Epithelial cell of esophagus (primary cell): ENCODE measurements around the gene CRTAC1.

Source experiments
- DNase-seq: peaks from one replicate; pipeline ENCODE4 v3.0.0; 2010; ENCODE audit warnings: low read depth
- H3K4me3 ChIP-seq: 2 replicates; pipeline ENCODE4 v1.5.1; 2011; ENCODE audit warnings: mild to moderate bottlenecking, low read length, control low read depth
- TF ChIP-seq, protein P1 (sequence below): IDR thresholded peaks from 2 replicates; pipeline ENCODE4 v1.5.1; 2011; ENCODE audit warnings: low read depth, mild to moderate bottlenecking, low read length, control low read depth, inconsistent platforms; ENCODE audit not compliant: insufficient read depth; ENCODE audit errors: missing control alignments

Gene CRTAC1

DNA sequence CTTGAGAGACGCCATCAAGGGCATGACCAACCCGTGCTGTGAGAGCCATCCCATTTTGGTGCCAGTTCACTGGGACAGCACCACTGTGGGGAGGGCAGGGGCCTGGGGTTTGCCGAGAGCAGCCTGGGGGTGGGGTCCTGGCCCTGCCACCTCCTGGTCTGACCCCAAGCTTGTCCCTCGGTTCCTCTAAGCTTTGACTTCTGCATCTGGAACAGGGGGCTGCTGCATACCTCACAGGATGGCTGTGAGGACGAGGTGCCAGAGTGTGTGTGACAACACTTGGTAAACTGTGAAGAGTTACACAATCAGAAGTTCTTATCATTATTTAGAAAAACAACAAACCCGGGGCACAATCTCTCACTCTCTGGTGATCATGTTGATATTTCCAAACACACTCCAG is 89.9 kb downstream of the CRTAC1 start:
- no peak overlapping the region for H3K4me3 ChIP-seq
- DNase-seq, result no peak
- TF ChIP-seq, protein P1, sequence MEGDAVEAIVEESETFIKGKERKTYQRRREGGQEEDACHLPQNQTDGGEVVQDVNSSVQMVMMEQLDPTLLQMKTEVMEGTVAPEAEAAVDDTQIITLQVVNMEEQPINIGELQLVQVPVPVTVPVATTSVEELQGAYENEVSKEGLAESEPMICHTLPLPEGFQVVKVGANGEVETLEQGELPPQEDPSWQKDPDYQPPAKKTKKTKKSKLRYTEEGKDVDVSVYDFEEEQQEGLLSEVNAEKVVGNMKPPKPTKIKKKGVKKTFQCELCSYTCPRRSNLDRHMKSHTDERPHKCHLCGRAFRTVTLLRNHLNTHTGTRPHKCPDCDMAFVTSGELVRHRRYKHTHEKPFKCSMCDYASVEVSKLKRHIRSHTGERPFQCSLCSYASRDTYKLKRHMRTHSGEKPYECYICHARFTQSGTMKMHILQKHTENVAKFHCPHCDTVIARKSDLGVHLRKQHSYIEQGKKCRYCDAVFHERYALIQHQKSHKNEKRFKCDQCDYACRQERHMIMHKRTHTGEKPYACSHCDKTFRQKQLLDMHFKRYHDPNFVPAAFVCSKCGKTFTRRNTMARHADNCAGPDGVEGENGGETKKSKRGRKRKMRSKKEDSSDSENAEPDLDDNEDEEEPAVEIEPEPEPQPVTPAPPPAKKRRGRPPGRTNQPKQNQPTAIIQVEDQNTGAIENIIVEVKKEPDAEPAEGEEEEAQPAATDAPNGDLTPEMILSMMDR, result no peak

DNA sequence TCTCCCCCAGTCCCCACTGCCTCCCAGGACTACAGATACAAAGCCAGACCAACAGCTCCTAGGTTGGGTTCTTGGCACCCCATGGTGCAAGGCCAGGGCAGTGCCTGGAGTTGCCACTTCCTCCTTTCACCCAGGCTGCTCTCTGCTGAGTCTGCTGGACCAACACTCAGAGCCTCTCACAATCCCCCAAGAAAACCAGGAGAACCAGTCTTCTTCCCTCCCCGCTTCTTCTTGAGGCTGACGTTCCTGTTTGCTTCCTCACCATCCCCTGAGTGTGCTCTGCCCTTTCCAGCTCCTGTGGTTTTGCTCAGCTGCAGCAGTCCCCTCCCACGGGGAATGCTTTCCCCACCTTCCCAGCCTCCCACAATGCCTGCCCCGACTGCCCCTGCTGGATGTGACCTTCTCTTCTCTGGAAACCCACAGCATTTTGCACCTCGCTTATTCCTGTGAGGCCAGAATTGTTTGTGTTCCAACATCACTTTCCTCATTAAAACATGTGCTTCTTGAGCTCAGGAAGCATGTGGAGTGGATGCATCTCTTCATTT is 90.9 kb downstream of the CRTAC1 start:
- no peak overlapping the region for H3K4me3 ChIP-seq
- TF ChIP-seq, protein P1, result no peak
- peak; percentile 42 for DNase-seq

DNA sequence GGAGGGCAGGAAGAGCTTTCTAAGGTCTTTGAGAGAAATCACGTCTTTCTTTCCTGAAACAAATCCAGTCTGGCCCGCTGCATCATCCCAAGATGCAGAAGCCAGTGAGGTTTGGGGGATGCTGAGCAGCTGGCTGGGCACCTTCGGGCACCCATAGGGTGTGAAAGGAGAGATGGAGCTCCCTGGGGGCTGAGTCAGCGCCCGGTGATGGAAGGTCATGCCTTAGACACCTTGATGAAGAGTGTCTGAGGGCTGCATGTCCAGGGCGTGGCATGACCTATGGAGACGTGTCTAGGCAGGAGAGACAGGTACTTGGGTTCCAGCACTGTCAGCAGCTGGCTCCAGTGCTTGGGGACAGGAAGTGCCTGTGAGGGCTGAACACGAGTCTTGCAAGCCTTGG is 92.5 kb downstream of the CRTAC1 start:
- DNase-seq, result no peak
- TF ChIP-seq, protein P1, result no peak
- no peak overlapping the region for H3K4me3 ChIP-seq

DNA sequence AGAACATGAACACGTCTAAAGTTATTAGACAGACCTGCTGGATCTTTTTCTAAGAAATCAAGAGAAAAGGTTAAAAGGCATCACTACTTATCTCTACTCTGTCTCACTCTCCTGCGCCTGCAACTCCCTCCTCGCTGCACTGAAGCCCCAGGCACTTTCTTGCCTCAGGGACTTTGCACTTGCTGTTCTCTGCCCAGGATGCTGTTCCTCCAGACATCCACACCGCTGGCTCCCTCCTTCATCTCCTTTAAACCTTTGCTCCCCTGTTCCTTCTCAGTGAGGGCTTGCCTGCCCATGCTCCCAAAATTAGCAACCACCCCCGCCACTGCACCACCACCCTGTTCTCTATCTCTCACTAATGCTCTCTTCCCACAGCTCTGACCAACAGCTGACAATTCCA is 93.4 kb downstream of the CRTAC1 start:
- no peak overlapping the region for H3K4me3 ChIP-seq
- no peak for DNase-seq
- TF ChIP-seq, protein P1, result no peak

DNA sequence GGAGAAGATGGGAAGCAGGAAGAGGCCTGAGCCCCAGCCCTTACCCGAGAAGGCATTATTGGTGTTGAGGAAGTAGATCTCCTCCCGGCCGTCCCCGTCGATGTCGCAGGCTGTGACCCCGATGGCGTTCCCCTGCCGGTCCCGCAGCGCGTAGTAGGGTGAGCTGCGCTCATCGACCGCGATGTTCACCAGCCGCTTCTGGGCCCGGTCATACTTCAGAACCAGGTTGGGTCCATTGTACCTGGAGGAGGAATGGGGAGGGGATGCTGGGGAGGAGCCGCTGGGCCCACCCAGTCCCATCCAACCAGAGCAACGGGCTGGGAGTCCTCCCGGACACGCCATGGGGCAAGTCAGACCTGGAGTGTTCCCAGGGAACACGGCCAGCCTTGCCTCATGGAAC is 94.3 kb downstream of the CRTAC1 start:
- no peak overlapping the region for H3K4me3 ChIP-seq
- TF ChIP-seq, protein P1, result no peak

DNA sequence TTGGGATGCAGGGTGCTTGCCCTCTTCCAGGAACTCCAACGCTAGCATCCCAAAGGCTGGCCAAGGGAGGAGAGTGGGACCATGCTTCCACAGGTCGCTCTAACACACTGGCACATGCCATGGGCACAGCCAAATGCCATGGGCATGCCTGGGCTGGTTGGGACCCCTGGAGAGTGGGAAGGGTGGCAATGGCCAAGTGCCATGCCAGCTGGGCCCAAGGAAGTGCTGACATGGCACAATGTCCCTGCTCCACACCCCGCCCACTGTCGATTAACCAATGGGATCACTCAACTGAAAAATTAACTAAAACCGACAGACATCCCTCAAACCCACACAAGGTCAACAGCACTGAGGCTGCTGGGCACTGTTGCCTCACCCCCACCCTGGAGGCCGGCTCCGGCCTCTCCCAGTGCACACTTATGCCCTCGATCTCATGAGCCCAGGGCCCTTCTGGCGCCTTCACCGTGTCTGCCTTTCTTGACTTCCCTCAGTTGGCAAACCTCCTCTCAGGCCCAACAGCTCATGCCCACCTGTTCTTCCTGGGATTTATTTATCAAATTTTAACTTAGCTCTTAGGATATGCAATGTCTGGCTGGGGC is 97.4 kb downstream of the CRTAC1 start:
- DNase-seq, result no peak
- H3K4me3 ChIP-seq, result no peak overlapping the region
- TF ChIP-seq, protein P1, result no peak

More for the DNA sequence above, 94.3 kb downstream of the CRTAC1 start:
- no peak for DNase-seq

DNA sequence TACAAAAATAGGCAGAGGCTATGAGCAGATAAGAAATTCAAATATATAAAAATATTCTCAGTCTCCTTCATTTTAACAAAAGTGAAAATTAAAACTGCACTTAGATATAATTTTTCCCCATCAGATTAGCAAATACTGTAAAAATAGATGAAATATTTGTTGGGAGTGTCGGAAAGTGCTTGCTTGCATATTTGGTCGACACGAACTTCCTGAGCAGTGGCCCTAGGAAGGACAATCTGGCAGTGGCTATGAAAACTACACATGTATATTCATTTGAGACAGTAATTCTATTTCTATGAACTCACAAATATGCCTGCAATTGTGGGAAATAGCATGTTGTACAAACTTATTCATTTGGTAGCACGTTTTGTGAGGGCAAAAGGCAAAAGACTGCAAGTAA is 99.4 kb downstream of the CRTAC1 start:
- no peak for DNase-seq
- H3K4me3 ChIP-seq, result no peak overlapping the region

More for the DNA sequence above, 99.4 kb downstream of the CRTAC1 start:
- TF ChIP-seq, protein P1, result no peak
